ENCODE measurements around the gene HIVEP2.

The HIVEP2 gene

DNA sequence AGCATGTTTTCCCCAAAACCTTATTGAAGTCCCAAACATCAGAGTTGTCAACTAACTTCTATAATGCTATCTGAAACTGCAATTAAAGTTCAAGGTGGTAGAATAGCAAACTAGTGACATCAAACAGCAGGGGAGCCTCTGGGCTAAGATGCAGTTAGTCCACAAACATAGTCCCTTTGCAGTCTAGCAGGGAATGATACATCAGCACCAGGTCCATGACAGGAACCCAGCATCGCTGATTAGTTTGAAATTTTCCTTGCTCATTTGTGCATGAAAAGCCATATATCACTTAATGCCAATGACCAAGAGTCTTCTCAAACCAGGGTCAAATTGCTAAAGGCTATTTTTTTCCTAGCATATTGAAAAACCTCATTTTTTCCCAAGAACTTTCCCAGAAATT lies 145.3 kb downstream of the HIVEP2 start:
- DNase-seq = no peak
- TF ChIP-seq POLR2A (IDR thresholded peaks at IDR 0.05; ENCODE audit: low read length) (no peak), GATA1 (IDR thresholded peaks at IDR 0.05; ENCODE audit: low read depth, low read length) (no peak)

GRCh38 chr6:142797159-142797558 lies 147.8 kb downstream of the HIVEP2 start:
- no peak for TF ChIP-seq POLR2A (IDR thresholded peaks at IDR 0.05; ENCODE audit: low read length)
- TF ChIP-seq GATA1 (IDR thresholded peaks at IDR 0.05; ENCODE audit: low read depth, low read length) = no peak
- no peak for DNase-seq

DNA sequence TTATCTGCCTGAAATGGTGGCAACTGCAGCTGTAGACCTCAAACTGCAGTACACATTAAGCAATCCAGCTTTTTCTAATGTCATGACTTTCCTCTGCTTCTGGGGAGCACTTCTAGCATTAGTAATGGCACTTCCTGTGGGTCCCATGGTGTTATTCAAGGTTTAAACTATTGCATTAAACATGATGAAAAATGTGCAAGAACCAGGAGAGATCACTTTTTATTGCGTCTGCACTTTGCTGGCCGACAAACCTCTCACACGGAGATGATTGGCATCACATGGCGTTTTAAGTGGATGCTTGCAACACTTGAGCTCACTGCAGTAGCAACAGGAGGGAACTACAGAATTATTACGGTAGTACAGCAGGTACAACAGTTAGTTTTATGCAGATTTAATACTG lies 148.4 kb downstream of the HIVEP2 start:
- no peak for DNase-seq
- no peak for TF ChIP-seq GATA1 (IDR thresholded peaks at IDR 0.05; ENCODE audit: low read depth, low read length)
- no peak for TF ChIP-seq POLR2A (IDR thresholded peaks at IDR 0.05; ENCODE audit: low read length)

GRCh38 chr6:142796024-142796423 lies 149.0 kb downstream of the HIVEP2 start:
- DNase-seq = no peak
- TF ChIP-seq POLR2A (IDR thresholded peaks at IDR 0.05; ENCODE audit: low read length) = no peak
- TF ChIP-seq GATA1 (IDR thresholded peaks at IDR 0.05; ENCODE audit: low read depth, low read length) = no peak

GRCh38 chr6:142794424-142794823 lies 150.6 kb downstream of the HIVEP2 start:
- no peak for DNase-seq
- TF ChIP-seq GATA1 (IDR thresholded peaks at IDR 0.05; ENCODE audit: low read depth, low read length) (no peak), POLR2A (IDR thresholded peaks at IDR 0.05; ENCODE audit: low read length) (no peak)

- no peak for TF ChIP-seq GATA1 (IDR thresholded peaks at IDR 0.05; ENCODE audit: low read depth, low read length)
- no peak for TF ChIP-seq POLR2A (IDR thresholded peaks at IDR 0.05; ENCODE audit: low read length)
- DNase-seq = no peak
These were observed 154.7 kb downstream of the HIVEP2 start for GRCh38 chr6:142790257-142790656.

DNA sequence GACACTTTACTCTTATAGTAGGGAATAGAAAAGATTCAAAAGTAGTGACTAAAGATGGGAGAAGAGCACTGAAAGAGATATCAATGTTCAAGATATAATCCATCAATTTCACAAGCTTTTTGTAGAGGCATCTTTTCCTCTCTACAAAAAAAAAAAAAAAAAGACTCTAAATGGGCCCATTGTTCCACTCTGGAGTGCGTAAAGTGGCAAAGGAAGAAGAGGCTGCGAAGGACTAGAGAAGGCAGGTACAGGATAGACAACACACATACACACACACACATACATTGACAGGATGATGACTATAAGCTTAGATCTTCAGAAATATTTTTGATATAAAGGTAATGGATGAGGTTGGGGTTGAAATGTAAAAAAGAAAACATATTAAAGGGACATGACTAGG lies 157.6 kb downstream of the HIVEP2 start:
- TF ChIP-seq POLR2A (IDR thresholded peaks at IDR 0.05; ENCODE audit: low read length) (no peak), GATA1 (IDR thresholded peaks at IDR 0.05; ENCODE audit: low read depth, low read length) (no peak)
- DNase-seq = no peak

DNA sequence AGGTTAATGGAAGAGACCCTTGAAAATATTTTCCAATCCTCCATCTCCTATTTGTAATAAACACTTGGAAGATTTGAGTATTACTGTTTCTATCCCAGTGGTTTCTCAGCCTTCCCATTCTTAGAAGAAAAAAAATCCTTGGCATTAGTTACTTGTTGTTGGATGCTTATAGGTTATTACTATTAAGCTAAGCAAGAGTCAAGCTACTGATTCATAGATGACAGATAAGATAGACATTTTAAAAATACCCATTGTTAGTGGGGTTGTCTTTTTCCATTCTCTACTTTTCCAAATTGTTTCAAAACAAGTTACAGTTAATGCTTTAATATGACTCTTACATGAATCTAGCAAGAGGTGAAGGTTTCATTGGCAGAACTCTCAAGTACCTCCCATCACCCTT lies 158.5 kb downstream of the HIVEP2 start:
- TF ChIP-seq POLR2A (IDR thresholded peaks at IDR 0.05; ENCODE audit: low read length) (no peak), GATA1 (IDR thresholded peaks at IDR 0.05; ENCODE audit: low read depth, low read length) (no peak)
- no peak for DNase-seq

DNA sequence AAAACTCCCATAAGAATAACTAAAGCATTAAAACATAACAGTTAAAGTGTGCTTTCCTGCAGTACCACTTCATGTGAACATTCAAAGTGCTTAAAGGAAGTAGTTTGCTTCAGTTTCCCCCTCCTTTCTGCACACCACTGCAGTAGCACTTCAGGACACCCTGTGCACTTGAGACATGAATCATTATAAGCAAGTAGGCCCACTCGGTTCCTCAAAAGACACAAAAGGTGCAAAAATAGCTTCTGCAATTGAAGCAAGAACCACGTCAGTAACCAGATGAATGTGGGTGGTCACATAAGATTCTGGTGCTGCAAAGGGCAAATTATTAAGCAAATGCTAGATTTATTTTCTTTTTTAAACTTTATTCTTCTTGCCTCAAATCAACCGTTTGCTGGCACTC lies 160.6 kb downstream of the HIVEP2 start:
- TF ChIP-seq POLR2A (IDR thresholded peaks at IDR 0.05; ENCODE audit: low read length) (no peak), GATA1 (IDR thresholded peaks at IDR 0.05; ENCODE audit: low read depth, low read length) (no peak)
- DNase-seq = no peak

DNA sequence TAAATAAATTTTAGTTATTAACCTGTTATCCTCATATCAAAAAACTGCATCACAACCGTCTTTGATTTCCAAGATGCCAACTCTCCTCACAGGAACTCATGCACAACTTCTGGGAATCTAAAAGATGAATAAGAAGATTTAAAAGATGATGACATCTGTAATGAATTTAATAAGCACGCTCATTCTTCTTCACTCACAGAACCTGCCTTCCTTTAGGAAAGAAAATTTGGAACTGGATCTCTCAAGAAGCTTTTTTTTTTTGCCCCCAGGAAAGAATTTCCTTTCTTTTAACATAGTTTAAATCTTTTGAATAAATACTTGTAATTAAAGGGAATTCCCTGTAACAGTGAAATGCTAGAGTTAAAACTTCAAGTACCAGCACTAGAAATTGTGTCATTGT lies 161.5 kb downstream of the HIVEP2 start:
- TF ChIP-seq POLR2A (IDR thresholded peaks at IDR 0.05; ENCODE audit: low read length) (no peak), GATA1 (IDR thresholded peaks at IDR 0.05; ENCODE audit: low read depth, low read length) (no peak)
- DNase-seq = no peak

DNA sequence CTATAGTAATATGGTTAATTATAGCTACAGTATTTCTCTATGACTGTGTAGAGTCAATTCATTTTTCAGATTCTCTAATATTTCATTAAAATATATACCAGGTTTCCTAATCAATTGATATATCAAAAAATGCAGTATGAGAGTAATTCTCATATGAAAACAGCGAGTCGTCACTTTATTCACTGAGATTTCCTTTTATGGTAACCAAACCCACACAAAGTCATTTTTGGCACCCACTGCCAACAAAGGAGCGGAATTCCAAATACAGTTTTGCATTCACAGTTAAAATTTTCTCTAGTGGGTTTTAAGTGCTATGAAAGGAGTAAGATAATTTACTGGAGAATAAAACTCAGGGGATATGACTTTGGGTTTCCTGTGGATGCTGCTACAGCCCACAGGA lies 163.8 kb downstream of the HIVEP2 start:
- DNase-seq = no peak
- no peak for TF ChIP-seq POLR2A (IDR thresholded peaks at IDR 0.05; ENCODE audit: low read length)
- no peak for TF ChIP-seq GATA1 (IDR thresholded peaks at IDR 0.05; ENCODE audit: low read depth, low read length)

- no peak for TF ChIP-seq GATA1 (IDR thresholded peaks at IDR 0.05; ENCODE audit: low read depth, low read length)
- TF ChIP-seq POLR2A (IDR thresholded peaks at IDR 0.05; ENCODE audit: low read length) = no peak
- DNase-seq = no peak
These were observed 170.9 kb downstream of the HIVEP2 start for GRCh38 chr6:142773859-142774648.

DNA sequence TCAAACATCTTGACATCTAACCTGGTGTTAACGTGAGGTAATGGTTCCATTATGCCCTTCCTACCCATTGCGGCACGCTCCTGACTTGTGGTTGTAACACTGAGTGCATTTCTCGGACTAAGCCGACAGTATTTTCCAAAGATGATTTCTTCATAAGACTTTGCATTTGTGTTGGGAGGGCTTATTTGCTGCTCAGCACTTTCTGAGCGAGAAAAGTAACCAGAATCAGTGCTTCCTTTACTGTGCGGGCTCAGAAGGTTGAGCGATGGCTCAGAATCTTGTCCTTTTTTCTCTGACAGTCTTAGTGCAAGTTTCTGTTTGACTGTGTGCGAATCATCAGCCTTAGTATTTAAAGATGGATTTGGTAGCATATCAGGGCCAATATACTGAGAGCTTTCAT lies 171.7 kb downstream of the HIVEP2 start:
- TF ChIP-seq GATA1 (IDR thresholded peaks at IDR 0.05; ENCODE audit: low read depth, low read length) = no peak
- no peak for TF ChIP-seq POLR2A (IDR thresholded peaks at IDR 0.05; ENCODE audit: low read length)
- DNase-seq = no peak

GRCh38 chr6:142771162-142771561 lies 173.8 kb downstream of the HIVEP2 start:
- no peak for DNase-seq
- no peak for TF ChIP-seq POLR2A (IDR thresholded peaks at IDR 0.05; ENCODE audit: low read length)
- no peak for TF ChIP-seq GATA1 (IDR thresholded peaks at IDR 0.05; ENCODE audit: low read depth, low read length)

- TF ChIP-seq GATA1 (IDR thresholded peaks at IDR 0.05; ENCODE audit: low read depth, low read length) (no peak), POLR2A (IDR thresholded peaks at IDR 0.05; ENCODE audit: low read length) (no peak)
- no peak for DNase-seq
These were observed 179.7 kb downstream of the HIVEP2 start for GRCh38 chr6:142765306-142765705.

Measured in erythroblast (primary cell).